A549 (cell line): ENCODE measurements around the gene CHADL.

Experiments
- CBX8 ChIP-seq: fragments of 200-600 bp; sonication (generic); IDR thresholded peaks from 2 replicates; pipeline ENCODE4 v1.6.1; 2016
- EP300 ChIP-seq, 2 experiments: fragments of >200 bp; sonication (Bioruptor Twin); formaldehyde crosslinking; IDR thresholded peaks; 2 replicates in 1 of 2; 3 replicates in 1 of 2; pipeline ENCODE4 v1.6.1; 2016 to 2017
- GATA3 ChIP-seq: IDR thresholded peaks from 2 replicates; pipeline ENCODE4 v1.6.1; 2012; ENCODE audit warnings: borderline replicate concordance
- KDM1A ChIP-seq: fragments of 200-600 bp; sonication (generic); IDR thresholded peaks from 2 replicates; pipeline ENCODE4 v1.6.1; 2016; ENCODE audit warnings: low read depth, mild to moderate bottlenecking
- POLR2A ChIP-seq: IDR thresholded peaks from 2 replicates; pipeline ENCODE4 v1.6.1; 2012; ENCODE audit warnings: mild to moderate bottlenecking, low read length
- POLR2AphosphoS2 ChIP-seq: conservative IDR thresholded peaks from 2 replicates; pipeline ENCODE4 v1.6.1; 2012; ENCODE audit warnings: low read length, improper control_type of control experiment, inconsistent platforms
- RNF2 ChIP-seq: fragments of 200-600 bp; sonication (generic); IDR thresholded peaks from 2 replicates; pipeline ENCODE4 v1.6.1; 2016; ENCODE audit warnings: low read depth, mild to moderate bottlenecking, antibody characterized with exemption, moderate library complexity, borderline replicate concordance
- ZC3H11A ChIP-seq: fragments of 450-650 bp; IDR thresholded peaks from 2 replicates; pipeline ENCODE4 v1.6.1; 2014; ENCODE audit warnings: antibody characterized with exemption, mild to moderate bottlenecking
- TF ChIP-seq, protein P1 (sequence below): fragments of >200 bp; sonication (Bioruptor Twin); formaldehyde crosslinking; IDR thresholded peaks from 3 replicates; pipeline ENCODE4 v1.5.1; 2016

DNA sequence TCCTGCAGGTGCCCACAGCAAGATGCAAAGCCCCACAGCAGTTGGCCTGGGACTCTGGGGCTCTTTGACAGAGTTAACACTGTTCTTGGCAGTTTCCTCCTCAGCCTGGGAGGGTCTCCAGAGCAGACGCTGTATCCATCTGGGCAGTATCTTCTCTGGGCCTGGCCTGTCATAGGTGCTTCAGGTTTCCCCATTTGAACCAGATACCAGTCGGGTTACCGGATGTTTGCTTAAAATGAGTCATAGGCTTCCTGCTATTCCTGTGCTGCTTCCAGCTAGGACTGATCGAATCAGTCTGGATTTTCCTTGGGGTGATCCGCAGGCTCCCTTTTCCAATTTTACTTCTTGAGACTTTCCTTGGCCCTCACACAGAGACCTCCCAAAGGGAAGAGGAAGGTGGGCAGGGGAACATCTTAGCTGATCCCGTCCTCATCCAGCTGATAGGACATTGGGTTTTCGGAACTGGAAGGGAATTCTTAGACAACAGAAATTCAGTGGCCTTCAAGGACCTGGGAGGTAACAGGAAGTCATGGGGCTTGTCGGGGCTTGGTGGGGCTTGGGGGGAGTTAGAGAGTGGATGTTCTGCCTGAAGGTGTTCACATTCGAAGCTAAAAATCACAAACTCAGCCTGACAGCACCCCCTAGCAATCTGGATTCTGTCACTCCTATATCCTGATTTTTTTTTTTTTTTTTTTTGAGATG is 47.7 kb upstream of the CHADL start:
- TF ChIP-seq, protein P1, sequence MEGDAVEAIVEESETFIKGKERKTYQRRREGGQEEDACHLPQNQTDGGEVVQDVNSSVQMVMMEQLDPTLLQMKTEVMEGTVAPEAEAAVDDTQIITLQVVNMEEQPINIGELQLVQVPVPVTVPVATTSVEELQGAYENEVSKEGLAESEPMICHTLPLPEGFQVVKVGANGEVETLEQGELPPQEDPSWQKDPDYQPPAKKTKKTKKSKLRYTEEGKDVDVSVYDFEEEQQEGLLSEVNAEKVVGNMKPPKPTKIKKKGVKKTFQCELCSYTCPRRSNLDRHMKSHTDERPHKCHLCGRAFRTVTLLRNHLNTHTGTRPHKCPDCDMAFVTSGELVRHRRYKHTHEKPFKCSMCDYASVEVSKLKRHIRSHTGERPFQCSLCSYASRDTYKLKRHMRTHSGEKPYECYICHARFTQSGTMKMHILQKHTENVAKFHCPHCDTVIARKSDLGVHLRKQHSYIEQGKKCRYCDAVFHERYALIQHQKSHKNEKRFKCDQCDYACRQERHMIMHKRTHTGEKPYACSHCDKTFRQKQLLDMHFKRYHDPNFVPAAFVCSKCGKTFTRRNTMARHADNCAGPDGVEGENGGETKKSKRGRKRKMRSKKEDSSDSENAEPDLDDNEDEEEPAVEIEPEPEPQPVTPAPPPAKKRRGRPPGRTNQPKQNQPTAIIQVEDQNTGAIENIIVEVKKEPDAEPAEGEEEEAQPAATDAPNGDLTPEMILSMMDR, result no peak
- TF ChIP-seq POLR2AphosphoS2 (no peak), CBX8 (no peak), POLR2A (no peak), RNF2 (no peak), ZC3H11A (no peak), EP300 (IDR thresholded peaks at IDR 0.05) (0 out of 5 replicates have a peak, but pooled peaks of 1 of the 2 experiments have one; percentile 15), GATA3 (peak; percentile 27; the same call in 1 of the 2 replicates), KDM1A (no peak)
